ENCODE measurements around the gene CKAP5. TPM values are rescaled to one million over a fixed set of nuclear protein-coding genes. Genes with fewer than 3 reads are reported as not detected.

The CKAP5 gene
- total RNA-seq, 3 donors from 2014 or later (not counting 1 experiment from before 2014, with no cell fraction given) = 39.1 to 63.7 (median 46.3) TPM

DNA sequence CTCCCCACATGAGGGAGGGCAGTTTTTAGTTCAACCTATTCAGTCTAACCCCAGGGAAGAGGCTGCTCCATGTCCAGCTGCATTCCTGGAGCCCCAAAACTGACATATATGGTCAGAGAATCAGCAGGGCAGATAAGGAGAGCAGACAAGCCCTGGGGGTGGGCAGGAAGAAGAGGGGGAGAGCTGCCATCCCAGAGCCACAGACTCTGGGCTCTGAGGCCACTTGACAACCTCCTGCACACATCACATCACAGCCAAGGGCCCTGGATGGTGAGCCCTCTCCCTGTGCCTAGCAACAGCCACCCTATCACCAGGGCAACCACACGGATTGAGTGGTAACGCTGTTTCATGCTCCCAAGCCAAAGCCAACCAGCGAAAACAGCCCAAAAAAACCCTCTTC lies 148.8 kb downstream of the CKAP5 start:
- TF ChIP-seq, protein P1, sequence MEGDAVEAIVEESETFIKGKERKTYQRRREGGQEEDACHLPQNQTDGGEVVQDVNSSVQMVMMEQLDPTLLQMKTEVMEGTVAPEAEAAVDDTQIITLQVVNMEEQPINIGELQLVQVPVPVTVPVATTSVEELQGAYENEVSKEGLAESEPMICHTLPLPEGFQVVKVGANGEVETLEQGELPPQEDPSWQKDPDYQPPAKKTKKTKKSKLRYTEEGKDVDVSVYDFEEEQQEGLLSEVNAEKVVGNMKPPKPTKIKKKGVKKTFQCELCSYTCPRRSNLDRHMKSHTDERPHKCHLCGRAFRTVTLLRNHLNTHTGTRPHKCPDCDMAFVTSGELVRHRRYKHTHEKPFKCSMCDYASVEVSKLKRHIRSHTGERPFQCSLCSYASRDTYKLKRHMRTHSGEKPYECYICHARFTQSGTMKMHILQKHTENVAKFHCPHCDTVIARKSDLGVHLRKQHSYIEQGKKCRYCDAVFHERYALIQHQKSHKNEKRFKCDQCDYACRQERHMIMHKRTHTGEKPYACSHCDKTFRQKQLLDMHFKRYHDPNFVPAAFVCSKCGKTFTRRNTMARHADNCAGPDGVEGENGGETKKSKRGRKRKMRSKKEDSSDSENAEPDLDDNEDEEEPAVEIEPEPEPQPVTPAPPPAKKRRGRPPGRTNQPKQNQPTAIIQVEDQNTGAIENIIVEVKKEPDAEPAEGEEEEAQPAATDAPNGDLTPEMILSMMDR (IDR thresholded peaks at IDR 0.05) = no peak
- 91% methylated on average over 3 of the region's 3 CpGs for WGBS (ENCODE audit: insufficient coverage)
- intact Hi-C loops (cut with micrococcal nuclease) = no loop called here
- ATAC-seq = no peak
- no peaks in the 10 kb centered on the region for H3K27me3 ChIP-seq (ENCODE audit: control insufficient read depth, insufficient read depth, low read length)
- H3K4me1 ChIP-seq (ENCODE audit: control insufficient read depth, insufficient read depth, low read length) = peaks cover 53% of the 10 kb centered on the region
- peak overlapping the region; percentile 40 to 74 for H3K27ac Mint-ChIP-seq
- H3K27ac ChIP-seq (ENCODE audit: low read length) = no peak overlapping the region
- no peak for DNase-seq
- H3K9me3 Mint-ChIP-seq = no peaks in the 10 kb centered on the region
- peaks cover 41 to 60% of the 10 kb centered on the region in 2 donors for H3K4me1 Mint-ChIP-seq
- H3K36me3 ChIP-seq (ENCODE audit: control insufficient read depth, insufficient read depth, low read length) = peaks cover 35% of the 10 kb centered on the region
- no peaks in the 10 kb centered on the region for H3K9me3 ChIP-seq (ENCODE audit: control insufficient read depth, insufficient read depth, low read length)
- H3K36me3 Mint-ChIP-seq = no peaks in the 10 kb centered on the region
- H3K4me3 Mint-ChIP-seq = peak overlapping the region; percentile 56
- no peak overlapping the region for H3K4me3 ChIP-seq (ENCODE audit: low read length)
- no peaks in the 10 kb centered on the region for H3K27me3 Mint-ChIP-seq (ENCODE audit: low read depth in 2 of 2)

DNA sequence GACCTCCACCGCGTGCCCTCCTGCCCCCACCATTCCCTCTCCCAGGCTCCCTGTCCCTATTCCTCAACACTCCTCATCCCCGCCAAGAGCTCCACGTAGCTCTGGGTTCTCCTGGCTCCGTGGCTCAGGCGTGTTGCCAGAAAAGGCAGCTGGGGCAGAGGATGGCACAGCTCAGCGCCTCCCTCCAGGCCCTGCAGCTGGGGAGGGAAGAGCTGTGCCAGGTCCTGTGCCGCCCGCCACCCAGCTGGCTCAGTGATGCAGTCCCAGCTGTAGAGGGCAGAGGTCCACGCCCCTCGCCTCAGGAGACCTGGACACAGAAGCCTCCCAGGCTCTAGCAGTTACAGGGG lies 149.9 kb downstream of the CKAP5 start:
- H3K9me3 ChIP-seq (ENCODE audit: control insufficient read depth, insufficient read depth, low read length) = no peaks in the 10 kb centered on the region
- H3K4me3 ChIP-seq (ENCODE audit: low read length) = no peak overlapping the region
- H3K27me3 ChIP-seq (ENCODE audit: control insufficient read depth, insufficient read depth, low read length) = no peaks in the 10 kb centered on the region
- Mint-ChIP-seq H3K36me3 (no peaks in the 10 kb centered on the region), H3K4me3 (no peak overlapping the region), H3K27ac (peak overlapping the region in 1 of 2 donors; percentile 71), H3K27me3 (ENCODE audit: low read depth in 2 of 2) (no peaks in the 10 kb centered on the region), H3K4me1 (peaks cover 33 to 52% of the 10 kb centered on the region in 2 donors), H3K9me3 (no peaks in the 10 kb centered on the region)
- no peak for DNase-seq
- intact Hi-C loops (cut with micrococcal nuclease) = no loop called here
- H3K36me3 ChIP-seq (ENCODE audit: control insufficient read depth, insufficient read depth, low read length) = peaks cover 40% of the 10 kb centered on the region
- no peak for ATAC-seq
- TF ChIP-seq, protein P1 (IDR thresholded peaks at IDR 0.05) = no peak
- no peak overlapping the region for H3K27ac ChIP-seq (ENCODE audit: low read length)
- H3K4me1 ChIP-seq (ENCODE audit: control insufficient read depth, insufficient read depth, low read length) = peaks cover 49% of the 10 kb centered on the region
- 95% methylated on average over 11 of the region's 11 CpGs for WGBS (ENCODE audit: insufficient coverage)

DNA sequence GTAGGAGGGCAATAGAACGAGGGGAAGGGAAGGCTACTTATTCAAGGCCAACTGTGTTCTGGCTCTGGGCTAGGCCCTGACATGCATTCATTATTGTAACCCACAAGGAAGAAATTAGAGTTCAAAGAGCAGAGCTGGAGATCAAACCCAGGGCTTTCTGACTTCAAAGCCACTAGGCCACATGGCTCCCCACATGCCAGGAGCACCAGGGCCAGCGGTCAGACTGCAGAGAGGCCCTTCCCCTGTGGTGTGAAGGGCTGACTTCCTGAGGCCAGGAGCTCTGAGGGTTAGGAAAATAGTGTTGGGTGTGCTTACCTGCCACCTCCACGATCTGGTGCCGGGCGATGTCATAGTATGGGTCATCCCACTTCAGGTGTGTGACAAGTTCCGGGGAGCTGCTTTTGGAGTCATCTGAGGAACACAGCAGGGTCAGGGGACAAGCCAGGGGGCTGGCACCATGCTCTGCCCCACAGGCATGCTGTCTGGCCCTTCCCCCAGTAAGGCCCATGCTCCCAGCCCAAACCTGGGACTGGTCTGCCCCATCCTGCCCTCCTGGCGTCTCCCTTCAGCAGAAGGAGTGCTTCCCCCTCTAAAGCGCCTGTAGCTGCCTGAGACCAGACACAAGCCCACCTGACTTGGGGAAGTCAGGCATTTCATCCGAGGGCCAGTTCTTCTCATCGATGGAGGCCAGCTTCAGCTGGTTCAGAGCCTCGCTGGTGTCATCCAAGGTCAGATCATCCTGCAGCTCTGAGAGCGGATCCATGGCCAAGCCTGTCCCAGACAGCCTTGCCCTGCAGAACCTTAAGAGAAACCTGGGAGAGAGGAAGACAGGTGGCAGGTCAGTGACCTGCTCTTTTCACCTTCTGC lies 150.5 kb downstream of the CKAP5 start:
- Histone ChIP-seq H3K36me3 (ENCODE audit: control insufficient read depth, insufficient read depth, low read length) (peaks cover 45% of the 10 kb centered on the region), H3K9me3 (ENCODE audit: control insufficient read depth, insufficient read depth, low read length) (no peaks in the 10 kb centered on the region), H3K27me3 (ENCODE audit: control insufficient read depth, insufficient read depth, low read length) (no peaks in the 10 kb centered on the region), H3K4me3 (ENCODE audit: low read length) (no peak overlapping the region), H3K4me1 (ENCODE audit: control insufficient read depth, insufficient read depth, low read length) (peaks cover 46% of the 10 kb centered on the region), H3K27ac (ENCODE audit: low read length) (no peak overlapping the region)
- peak overlapping the region in 1 of 2 donors; percentile 71 for H3K27ac Mint-ChIP-seq
- no peaks in the 10 kb centered on the region for H3K9me3 Mint-ChIP-seq
- no peak for ATAC-seq
- WGBS (ENCODE audit: insufficient coverage) = 89% methylated on average over 12 of the region's 12 CpGs
- H3K36me3 Mint-ChIP-seq = no peaks in the 10 kb centered on the region
- intact Hi-C loops (cut with micrococcal nuclease) = no loop called here
- no peaks in the 10 kb centered on the region for H3K27me3 Mint-ChIP-seq (ENCODE audit: low read depth in 2 of 2)
- no peak for DNase-seq
- H3K4me1 Mint-ChIP-seq = peaks cover 29 to 48% of the 10 kb centered on the region in 2 donors
- no peak overlapping the region for H3K4me3 Mint-ChIP-seq
- TF ChIP-seq, protein P1 (IDR thresholded peaks at IDR 0.05) = no peak

Data from natural killer cell (primary cell).